ENCODE results near the gene HSP90AB1. TPM values are rescaled to one million over a fixed set of nuclear protein-coding genes. Genes with fewer than 3 reads are reported as not detected.
A peak's percentile ranks its signal among the peaks of the same experiment; 100 is the strongest.

HSP90AB1 gene
- total and polyA plus RNA-seq, 12 donors: 235 to 1,053 (median 904) TPM

- no peaks in the 10 kb centered on the region for H3K27me3 ChIP-seq
- H3K27ac ChIP-seq: peak overlapping the region; percentile 87 to 98 (median 96)
- peaks cover 16 to 60% (median 28%) of the 10 kb centered on the region in 9 donors for H3K4me1 ChIP-seq
- intact Hi-C loops (cut with DNase I): loop anchor here in 4 of 10 donors (2.0 to 10.0 kb wide), 4 partner anchors 37 to 163 kb away; no protein-coding TSS in a partner anchor
- H3K36me3 ChIP-seq: peaks cover 0 to 75% (median 24%) of the 10 kb centered on the region in 9 donors
- 26 to 28% methylated on average over 15 of the region's 15 CpGs for WGBS, 2 donors
- H3K9me3 ChIP-seq: no peaks in the 10 kb centered on the region
- peak in 3 of 9 donors; percentile 2 to 22 (median 10) for TF ChIP-seq CTCF (IDR thresholded peaks at IDR 0.05)
- ATAC-seq (peak in 2 of 8 donors; percentile 1 to 2), DNase-seq (no peak)
- peak overlapping the region in 9 of 10 donors; percentile 95 to 100 (median 98) for H3K4me3 ChIP-seq
These were observed 10.9 kb downstream of the HSP90AB1 start for GRCh38 chr6:44257753-44258324.

- ATAC-seq: no peak
- no peak for DNase-seq
- Histone ChIP-seq H3K27ac (peak overlapping the region in 6 of 10 donors; percentile 24 to 97 (median 96)), H3K36me3 (peaks cover 0 to 70% (median 18%) of the 10 kb centered on the region in 9 donors), H3K4me3 (no peak overlapping the region), H3K4me1 (peaks cover 21 to 60% (median 30%) of the 10 kb centered on the region in 9 donors), H3K27me3 (no peaks in the 10 kb centered on the region), H3K9me3 (no peaks in the 10 kb centered on the region)
- WGBS, 2 donors: 88 to 92% methylated on average over 9 of the region's 9 CpGs
- intact Hi-C loops (cut with DNase I): loop anchor here in 4 of 10 donors (5.0 to 10.0 kb wide), 3 partner anchors 86 to 164 kb away; no protein-coding TSS in a partner anchor
- TF ChIP-seq CTCF (IDR thresholded peaks at IDR 0.05): no peak
These were observed 11.5 kb downstream of the HSP90AB1 start for GRCh38 chr6:44258325-44258863.

DNA sequence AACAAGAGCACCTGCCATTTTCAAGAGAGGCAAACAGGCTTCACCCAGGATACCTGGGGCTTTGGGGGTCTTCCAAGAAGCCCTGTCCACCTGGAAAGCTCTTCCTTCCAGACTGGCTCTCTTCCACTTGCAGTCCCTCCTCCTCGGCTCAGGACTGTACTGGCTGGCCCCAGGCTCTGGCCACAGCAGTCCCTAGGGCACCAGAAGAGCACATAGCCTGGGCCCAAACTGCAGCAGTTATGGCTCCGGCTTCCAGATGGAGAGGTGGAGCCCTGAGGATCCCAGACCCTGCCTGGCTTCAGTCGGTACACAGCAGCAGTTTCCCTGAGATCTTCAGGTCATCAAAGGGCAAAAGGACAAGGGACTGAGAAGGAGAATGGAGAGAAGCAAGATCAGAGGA is 12.0 kb downstream of the HSP90AB1 start:
- ATAC-seq (no peak), DNase-seq (no peak)
- no peaks in the 10 kb centered on the region for H3K9me3 ChIP-seq
- no peak for TF ChIP-seq CTCF (IDR thresholded peaks at IDR 0.05)
- peaks cover 0 to 65% (median 13%) of the 10 kb centered on the region in 9 donors for H3K36me3 ChIP-seq
- H3K4me1 ChIP-seq: peaks cover 23 to 64% (median 30%) of the 10 kb centered on the region in 9 donors
- intact Hi-C loops (cut with DNase I): loop anchor here in 4 of 10 donors (5.0 to 10.0 kb wide), 3 partner anchors 87 to 164 kb away; no protein-coding TSS in a partner anchor
- H3K27ac ChIP-seq: no peak overlapping the region
- no peak overlapping the region for H3K4me3 ChIP-seq
- 92% methylated on average over 3 of the region's 3 CpGs for WGBS, 2 donors
- H3K27me3 ChIP-seq: no peaks in the 10 kb centered on the region

GRCh38 chr6:44260011-44260410 is 13.1 kb downstream of the HSP90AB1 start:
- H3K27me3 ChIP-seq: no peaks in the 10 kb centered on the region
- H3K27ac ChIP-seq: no peak overlapping the region
- DNase-seq (no peak), ATAC-seq (no peak)
- H3K4me3 ChIP-seq: no peak overlapping the region
- peaks cover 0 to 54% (median 2%) of the 10 kb centered on the region in 9 donors for H3K36me3 ChIP-seq
- H3K4me1 ChIP-seq: peaks cover 30 to 70% (median 41%) of the 10 kb centered on the region in 9 donors
- no peaks in the 10 kb centered on the region for H3K9me3 ChIP-seq
- no peak for TF ChIP-seq CTCF (IDR thresholded peaks at IDR 0.05)
- 94 to 99% methylated on average over 8 of the region's 8 CpGs for WGBS, 2 donors
- intact Hi-C loops (cut with DNase I): loop anchor here in 1 of 10 donors (10.0 kb wide), 1 partner anchor 75 kb away; no protein-coding TSS in a partner anchor
